Subcutaneous abdominal adipose tissue (tissue), 5 donors: ENCODE measurements around the gene MYD88.

Experiments used
- H3K27ac ChIP-seq: one replicate; pipeline ENCODE4 v1.7.0; 2013; ENCODE audit warnings: low read depth, mild to moderate bottlenecking, inconsistent platforms, low read length, moderate library complexity
- H3K27me3 ChIP-seq, 5 donors: one replicate each; pipeline ENCODE4 v1.7.0; 2013; ENCODE audit warnings: low read length in 5 of 5, inconsistent platforms in 1 of 5; ENCODE audit not compliant: control insufficient read depth in 5 of 5, insufficient read depth in 4 of 5
- H3K36me3 ChIP-seq, 5 donors: one replicate each; pipeline ENCODE4 v1.7.0; 2013; ENCODE audit warnings: low read length in 5 of 5; ENCODE audit not compliant: control insufficient read depth in 5 of 5, insufficient read depth in 5 of 5
- H3K4me1 ChIP-seq, 5 donors: one replicate each; pipeline ENCODE4 v1.7.0; 2013; ENCODE audit warnings: low read length in 5 of 5, mild to moderate bottlenecking in 3 of 5, moderate library complexity in 1 of 5; ENCODE audit not compliant: control insufficient read depth in 5 of 5, insufficient read depth in 5 of 5
- H3K4me3 ChIP-seq, 5 donors: one replicate each; pipeline ENCODE4 v1.7.0; 2013; ENCODE audit warnings: low read length in 5 of 5, low read depth in 1 of 5
- H3K9ac ChIP-seq, 5 donors: one replicate each; pipeline ENCODE4 v1.7.0; 2013; ENCODE audit warnings: low read length in 5 of 5, mild to moderate bottlenecking in 4 of 5, moderate library complexity in 3 of 5
- H3K9me3 ChIP-seq, 5 donors: one replicate each; pipeline ENCODE4 v1.7.0; 2013; ENCODE audit warnings: low read length in 5 of 5; ENCODE audit not compliant: control insufficient read depth in 5 of 5
- donor health status: healthy.
- donor health status: healthy.
- donor health status: healthy.
- donor health status: healthy.
- donor health status: healthy.

The MYD88 gene

DNA sequence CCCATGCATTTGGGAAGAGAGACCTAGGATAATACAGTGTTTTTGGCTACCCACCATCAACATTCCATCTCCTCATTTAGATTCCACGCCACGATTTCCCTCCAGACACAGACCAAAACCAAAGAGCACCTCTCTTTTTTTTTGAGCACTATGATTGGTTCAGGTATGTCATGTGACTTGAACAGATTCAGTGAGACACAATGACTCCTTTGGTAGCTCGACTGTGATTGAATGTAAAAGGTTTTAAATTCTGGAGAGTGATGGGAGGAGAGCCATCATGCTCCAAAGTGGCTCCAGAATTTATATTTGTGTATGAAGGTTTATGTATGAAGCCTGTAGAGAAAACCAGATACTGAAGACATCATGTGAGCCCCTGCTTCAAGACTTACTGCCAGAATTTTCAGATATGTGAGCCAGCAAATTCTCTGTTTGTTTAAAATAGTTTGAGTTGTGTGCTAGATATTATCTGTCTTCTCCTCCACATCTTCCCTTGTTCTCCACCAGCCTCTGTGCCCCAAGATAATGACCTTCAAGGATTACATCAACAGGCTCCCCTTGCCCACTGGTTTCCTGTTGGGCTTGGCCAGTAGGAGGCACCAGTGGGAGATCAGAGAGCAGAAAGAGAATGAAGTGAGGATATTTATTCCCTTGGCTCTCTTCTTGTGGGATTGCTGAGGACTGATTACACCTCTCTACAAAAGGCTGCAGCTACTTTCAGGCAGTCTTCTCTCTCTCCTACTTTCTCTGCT, 12.5 kb downstream of the MYD88 start:
- H3K36me3 ChIP-seq, result no peaks in the 10 kb centered on the region
- no peak overlapping the region for H3K9ac ChIP-seq
- H3K4me1 ChIP-seq, result no peaks in the 10 kb centered on the region
- peaks cover 0 to 4% (median 0%) of the 10 kb centered on the region in 5 donors for H3K9me3 ChIP-seq
- H3K27me3 ChIP-seq, result no peaks in the 10 kb centered on the region
- H3K4me3 ChIP-seq, result no peak overlapping the region
- H3K27ac ChIP-seq, result no peak overlapping the region

GRCh38 chr3:38151667-38152265, 13.3 kb downstream of the MYD88 start:
- Histone ChIP-seq H3K9ac (no peak overlapping the region), H3K27me3 (no peaks in the 10 kb centered on the region), H3K4me3 (no peak overlapping the region), H3K4me1 (no peaks in the 10 kb centered on the region), H3K9me3 (peaks cover 0 to 2% (median 0%) of the 10 kb centered on the region in 5 donors), H3K27ac (no peak overlapping the region), H3K36me3 (no peaks in the 10 kb centered on the region)

GRCh38 chr3:38152609-38153008, 14.1 kb downstream of the MYD88 start:
- no peak overlapping the region for H3K4me3 ChIP-seq

GRCh38 chr3:38153221-38153620, 14.8 kb downstream of the MYD88 start:
- Histone ChIP-seq H3K9me3 (no peaks in the 10 kb centered on the region), H3K4me3 (no peak overlapping the region), H3K36me3 (no peaks in the 10 kb centered on the region), H3K9ac (no peak overlapping the region), H3K4me1 (no peaks in the 10 kb centered on the region), H3K27ac (no peak overlapping the region), H3K27me3 (no peaks in the 10 kb centered on the region)

More at GRCh38 chr3:38152609-38153008, 14.1 kb downstream of the MYD88 start:
- no peaks in the 10 kb centered on the region for H3K4me1 ChIP-seq
- no peak overlapping the region for H3K27ac ChIP-seq
- no peak overlapping the region for H3K9ac ChIP-seq
- no peaks in the 10 kb centered on the region for H3K9me3 ChIP-seq
- H3K36me3 ChIP-seq, result no peaks in the 10 kb centered on the region
- H3K27me3 ChIP-seq, result no peaks in the 10 kb centered on the region

DNA sequence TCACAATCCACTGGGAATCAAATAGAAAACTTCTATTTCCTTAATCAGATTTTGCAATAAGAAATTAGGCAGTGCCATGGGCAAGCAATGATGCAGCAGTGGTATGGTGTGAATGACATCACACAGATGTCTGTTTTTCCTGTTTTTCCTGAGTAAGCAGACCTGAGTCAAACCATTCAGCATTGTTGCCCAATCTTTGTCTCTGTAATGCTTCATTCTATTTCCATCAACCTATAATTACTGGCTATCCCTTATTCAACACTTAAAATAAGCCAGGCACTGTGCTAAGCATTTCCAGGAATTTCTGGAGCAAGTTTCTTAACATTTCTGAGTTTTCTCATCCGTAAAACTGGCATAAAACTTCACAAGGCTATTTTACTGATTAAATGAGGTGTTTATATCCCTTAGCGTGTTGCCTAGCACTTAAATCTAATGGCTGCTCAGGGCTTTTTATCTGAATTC, 15.6 kb downstream of the MYD88 start:
- no peak overlapping the region for H3K27ac ChIP-seq

GRCh38 chr3:38154625-38155255, 16.3 kb downstream of the MYD88 start:
- Histone ChIP-seq H3K9me3 (no peaks in the 10 kb centered on the region), H3K27ac (no peak overlapping the region), H3K4me1 (no peaks in the 10 kb centered on the region), H3K27me3 (no peaks in the 10 kb centered on the region), H3K9ac (no peak overlapping the region), H3K36me3 (no peaks in the 10 kb centered on the region), H3K4me3 (no peak overlapping the region)

More for the DNA sequence above, 15.6 kb downstream of the MYD88 start:
- Histone ChIP-seq H3K36me3 (no peaks in the 10 kb centered on the region), H3K9ac (no peak overlapping the region), H3K4me1 (no peaks in the 10 kb centered on the region), H3K4me3 (no peak overlapping the region), H3K9me3 (no peaks in the 10 kb centered on the region), H3K27me3 (no peaks in the 10 kb centered on the region)

DNA sequence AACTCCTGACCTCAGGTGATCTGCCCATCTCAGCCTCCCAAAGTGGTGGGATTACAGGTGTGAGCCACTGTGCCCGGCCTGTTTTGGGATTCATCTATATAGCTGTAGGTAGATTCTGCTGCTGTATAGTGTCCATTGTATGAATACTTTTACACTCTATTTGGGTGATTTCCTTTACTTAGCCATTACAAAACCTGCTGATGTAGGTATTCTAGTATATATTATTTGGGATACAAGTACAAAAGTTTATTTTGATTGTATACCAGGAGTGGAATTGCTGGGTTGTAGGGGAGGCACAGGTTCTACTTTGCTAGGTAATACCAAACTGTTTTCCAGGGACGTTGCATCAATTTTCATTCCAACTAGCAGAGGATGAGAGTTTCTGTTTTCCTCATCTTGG, 17.4 kb downstream of the MYD88 start:
- Histone ChIP-seq H3K4me3 (no peak overlapping the region), H3K27me3 (no peaks in the 10 kb centered on the region), H3K9me3 (no peaks in the 10 kb centered on the region), H3K27ac (no peak overlapping the region), H3K9ac (no peak overlapping the region), H3K4me1 (no peaks in the 10 kb centered on the region), H3K36me3 (no peaks in the 10 kb centered on the region)

GRCh38 chr3:38157117-38157516, 18.7 kb downstream of the MYD88 start:
- Histone ChIP-seq H3K4me1 (no peaks in the 10 kb centered on the region), H3K27me3 (no peaks in the 10 kb centered on the region), H3K9me3 (no peaks in the 10 kb centered on the region), H3K36me3 (no peaks in the 10 kb centered on the region), H3K9ac (no peak overlapping the region), H3K4me3 (no peak overlapping the region), H3K27ac (no peak overlapping the region)

- Histone ChIP-seq H3K9ac (no peak overlapping the region), H3K9me3 (no peaks in the 10 kb centered on the region), H3K4me3 (no peak overlapping the region), H3K36me3 (no peaks in the 10 kb centered on the region), H3K27me3 (no peaks in the 10 kb centered on the region), H3K27ac (no peak overlapping the region), H3K4me1 (no peaks in the 10 kb centered on the region)
Observed at GRCh38 chr3:38157595-38157994, 19.1 kb downstream of the MYD88 start.

GRCh38 chr3:38158472-38158871, 20.0 kb downstream of the MYD88 start:
- H3K9me3 ChIP-seq, result no peaks in the 10 kb centered on the region
- H3K9ac ChIP-seq, result no peak overlapping the region
- H3K4me3 ChIP-seq, result no peak overlapping the region
- no peak overlapping the region for H3K27ac ChIP-seq
- H3K27me3 ChIP-seq, result no peaks in the 10 kb centered on the region
- H3K36me3 ChIP-seq, result no peaks in the 10 kb centered on the region
- no peaks in the 10 kb centered on the region for H3K4me1 ChIP-seq
